IPS-11a (cell line): Measurements from ENCODE around the gene YY2.
A peak's percentile ranks its signal among the peaks of the same experiment; 100 is the strongest.
"Not testable (repeated sequence)": the region's sequence is repeated elsewhere in the genome, so short reads cannot be mapped to it uniquely, and the experiment has no call there.

Source experiments
- H3K4me3 ChIP-seq: one replicate; pipeline ENCODE4 v1.5.1; 2013; ENCODE audit warnings: low read depth, low read length, control low read depth

The YY2 gene

GRCh38 chrX:21855937-21856415, at the start of gene YY2:
YY2 (plus strand) TSS chrX:21855987; CDS start chrX:21856485, 498 bp downstream.
- no peak within 1 kb of the TSS for H3K4me3 ChIP-seq

GRCh38 chrX:21806691-21807090, 49.1 kb upstream of the YY2 start:
- H3K4me3 ChIP-seq, result no peak overlapping the region

DNA sequence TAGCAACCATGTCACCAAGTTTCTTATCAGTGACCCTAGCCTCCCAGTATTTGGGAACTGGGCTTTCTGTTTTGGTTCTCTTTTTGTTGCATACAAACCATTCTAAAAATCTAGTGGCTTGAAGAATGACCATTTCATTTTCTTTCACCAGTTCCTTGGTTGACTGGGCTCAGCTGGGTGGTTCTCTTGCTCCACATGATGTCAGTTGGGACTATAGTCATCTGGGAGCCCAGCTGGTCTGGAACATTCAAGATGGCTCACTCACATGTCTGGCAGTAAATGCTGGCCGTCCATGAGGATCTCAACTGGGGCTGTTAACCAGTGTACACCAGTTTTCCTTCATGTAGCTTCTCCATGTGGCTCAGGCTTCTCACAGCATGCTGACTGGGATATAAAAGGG, 44.0 kb upstream of the YY2 start:
- H3K4me3 ChIP-seq, result no peak overlapping the region

DNA sequence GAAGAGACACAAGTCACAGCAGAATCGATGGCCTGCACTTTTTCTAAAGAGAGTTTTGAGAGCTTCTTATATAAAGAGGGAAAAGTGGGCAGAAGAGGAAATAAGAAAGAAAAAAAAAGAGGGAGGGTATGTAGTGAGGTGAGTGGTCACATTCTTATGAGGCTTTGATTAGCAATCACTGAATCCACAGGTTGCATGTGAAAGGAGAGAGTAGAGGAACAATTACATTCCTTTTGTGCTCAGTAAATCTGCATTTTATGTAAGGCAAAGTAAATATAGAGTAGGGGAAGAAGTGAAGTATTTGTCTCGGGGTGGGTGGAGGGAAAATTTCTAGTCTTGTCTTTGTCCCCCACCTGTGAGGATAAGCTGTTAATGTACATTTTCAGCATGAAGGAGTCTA, 43.2 kb upstream of the YY2 start:
- H3K4me3 ChIP-seq, result no peak overlapping the region

GRCh38 chrX:21813612-21814368, 42.0 kb upstream of the YY2 start:
- H3K4me3 ChIP-seq, result no peak overlapping the region

GRCh38 chrX:21816136-21816535, 39.7 kb upstream of the YY2 start:
- H3K4me3 ChIP-seq, result no peak overlapping the region

DNA sequence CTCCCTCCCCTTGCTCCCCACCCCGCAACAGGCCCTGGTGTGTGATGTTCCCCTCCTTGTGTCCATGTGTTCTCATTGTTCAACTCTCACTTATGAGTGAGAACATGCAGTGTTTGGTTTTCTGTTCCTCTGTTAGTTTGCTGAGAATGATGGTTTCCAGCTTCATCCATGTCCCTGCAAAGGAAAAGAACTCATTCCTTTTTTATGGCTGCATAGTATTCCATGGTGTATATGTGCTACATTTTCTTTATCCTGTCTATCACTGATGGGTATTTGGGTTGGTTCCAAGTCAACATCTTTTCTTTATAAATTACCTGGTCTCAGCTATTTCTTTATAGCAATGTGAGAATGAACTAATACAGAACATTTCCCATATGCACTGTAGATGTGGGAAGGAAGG, 35.6 kb upstream of the YY2 start:
- not testable (repeated sequence) for H3K4me3 ChIP-seq

GRCh38 chrX:21821875-21822274, 33.9 kb upstream of the YY2 start:
- no peak overlapping the region for H3K4me3 ChIP-seq

- no peak overlapping the region for H3K4me3 ChIP-seq
Observed at GRCh38 chrX:21831496-21831895, 24.3 kb upstream of the YY2 start.

GRCh38 chrX:21837056-21837455, 18.7 kb upstream of the YY2 start:
- no peak overlapping the region for H3K4me3 ChIP-seq

DNA sequence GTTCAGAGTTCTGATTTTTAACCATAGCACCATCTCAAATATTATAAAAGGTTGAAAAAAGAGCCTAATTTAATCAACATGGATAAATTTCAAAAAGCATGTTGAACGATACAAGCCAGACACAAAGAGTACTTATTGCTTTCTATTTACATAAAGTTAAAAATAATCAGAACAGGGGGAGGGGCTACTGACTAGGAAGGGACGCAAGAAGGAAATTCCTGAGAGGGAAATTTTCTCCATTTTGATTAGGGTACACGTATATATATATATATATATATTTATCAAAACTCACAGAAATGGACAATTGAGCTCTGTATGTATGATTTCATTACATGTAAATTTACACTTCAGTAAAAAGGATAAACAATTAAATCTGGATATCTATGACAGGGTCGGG, 16.9 kb upstream of the YY2 start:
- peak overlapping the region; percentile 80 for H3K4me3 ChIP-seq

DNA sequence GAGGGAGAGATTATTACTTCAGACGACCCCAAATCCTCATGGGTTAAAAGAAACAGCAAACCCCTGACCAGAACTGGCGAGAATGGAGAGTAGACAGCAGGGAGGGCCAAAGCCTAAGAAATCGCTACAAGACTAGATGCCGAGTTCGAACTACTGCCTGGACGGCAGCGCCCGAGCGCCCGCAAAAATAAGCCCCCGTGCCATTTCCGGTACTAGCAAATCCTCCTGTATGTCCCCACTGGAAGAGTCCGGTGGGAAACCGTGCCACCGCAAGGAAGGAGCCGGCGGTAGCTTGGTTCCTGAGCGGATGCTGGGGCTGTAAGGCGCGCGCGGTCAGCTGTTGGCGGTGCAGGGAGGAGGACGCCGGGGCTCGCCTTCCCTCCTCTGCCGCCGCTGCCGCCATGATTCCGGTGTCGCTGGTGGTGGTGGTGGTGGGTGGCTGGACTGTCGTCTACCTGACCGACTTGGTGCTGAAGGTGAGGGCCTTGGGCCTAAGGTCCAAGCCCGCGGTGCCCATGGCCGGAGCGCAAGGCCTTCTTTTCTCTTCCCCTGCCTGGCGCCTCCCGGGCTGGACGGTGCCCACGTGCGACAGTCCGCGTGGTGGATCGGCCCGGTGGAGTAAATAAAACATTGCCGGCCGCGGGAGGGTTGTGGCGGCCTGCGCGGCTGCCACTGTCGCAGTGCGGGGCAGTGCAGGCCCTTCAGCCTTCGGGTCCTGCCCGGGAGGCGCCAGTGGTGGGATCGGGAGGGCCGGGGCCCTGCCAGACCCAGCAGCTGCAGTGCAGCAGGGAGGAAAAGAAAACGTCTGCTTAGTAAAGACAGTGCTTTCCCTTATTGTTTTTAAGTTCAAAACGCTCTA, 16.2 kb upstream of the YY2 start, which contains the start of gene MBTPS2:
Gene MBTPS2, plus strand, starts transcription at position 284 of the 859 bp plus-strand sequence. Its CDS starts 118 bp downstream, at position 402.
- peak within 1 kb of the TSS; percentile 80 for H3K4me3 ChIP-seq

DNA sequence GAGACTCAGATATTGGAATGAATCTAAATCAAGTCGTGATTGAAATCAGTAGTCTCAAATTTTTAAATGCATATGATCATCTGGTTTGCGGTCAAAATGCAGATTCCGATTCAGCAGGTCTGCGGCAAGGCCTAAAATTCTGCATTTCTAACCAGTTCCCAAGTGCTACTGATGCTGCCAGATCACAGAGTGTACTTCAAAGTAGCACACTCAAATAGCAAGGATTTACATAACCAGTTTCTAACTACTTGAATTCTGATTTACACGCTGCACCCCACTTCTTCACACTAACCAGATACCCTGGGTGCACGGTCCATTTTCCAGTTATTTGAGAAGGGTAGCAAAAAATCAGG, 15.6 kb upstream of the YY2 start:
- H3K4me3 ChIP-seq, result peak overlapping the region; percentile 80

- no peak overlapping the region for H3K4me3 ChIP-seq
Observed at GRCh38 chrX:21843179-21843578, 12.6 kb upstream of the YY2 start.

DNA sequence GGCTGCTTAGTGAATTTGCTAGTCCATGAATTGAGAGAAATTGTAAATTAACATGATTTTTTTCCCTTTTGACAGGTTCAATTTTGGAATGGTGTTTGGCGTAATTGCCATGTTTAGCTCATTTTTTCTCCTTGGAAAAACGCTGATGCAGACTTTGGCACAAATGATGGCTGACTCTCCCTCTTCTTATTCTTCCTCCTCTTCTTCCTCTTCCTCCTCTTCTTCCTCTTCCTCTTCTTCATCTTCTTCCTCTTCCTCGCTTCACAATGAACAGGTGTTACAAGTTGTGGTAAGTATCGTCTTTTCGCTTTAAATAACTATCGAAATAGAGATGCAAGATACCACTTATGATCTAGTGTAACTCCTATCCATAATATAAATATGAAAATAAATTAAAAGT, 10.7 kb upstream of the YY2 start:
- no peak overlapping the region for H3K4me3 ChIP-seq

DNA sequence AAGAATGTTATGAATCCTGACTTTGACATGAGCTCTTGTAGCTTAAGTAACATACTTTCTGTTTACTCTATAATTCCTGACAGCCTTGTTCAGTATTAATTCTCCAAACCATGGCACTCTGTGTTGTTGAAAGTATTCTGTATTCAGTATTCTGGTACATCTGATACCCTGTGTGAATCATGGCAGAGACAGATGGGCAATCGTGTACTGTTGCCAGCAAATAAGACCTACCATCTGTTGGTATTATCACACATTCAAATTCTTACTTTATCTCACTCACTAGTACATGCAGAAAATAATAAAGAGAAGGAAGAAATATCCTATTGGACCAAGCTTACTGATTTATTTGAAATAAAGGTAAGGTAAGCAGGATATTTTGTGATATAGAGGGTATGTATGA, 8.4 kb upstream of the YY2 start:
- H3K4me3 ChIP-seq, result no peak overlapping the region

- no peak overlapping the region for H3K4me3 ChIP-seq
Observed at GRCh38 chrX:21853578-21853977, 2.2 kb upstream of the YY2 start.

GRCh38 chrX:21856504-21856903, 717 bp downstream of the YY2 start:
- no peak overlapping the region for H3K4me3 ChIP-seq

DNA sequence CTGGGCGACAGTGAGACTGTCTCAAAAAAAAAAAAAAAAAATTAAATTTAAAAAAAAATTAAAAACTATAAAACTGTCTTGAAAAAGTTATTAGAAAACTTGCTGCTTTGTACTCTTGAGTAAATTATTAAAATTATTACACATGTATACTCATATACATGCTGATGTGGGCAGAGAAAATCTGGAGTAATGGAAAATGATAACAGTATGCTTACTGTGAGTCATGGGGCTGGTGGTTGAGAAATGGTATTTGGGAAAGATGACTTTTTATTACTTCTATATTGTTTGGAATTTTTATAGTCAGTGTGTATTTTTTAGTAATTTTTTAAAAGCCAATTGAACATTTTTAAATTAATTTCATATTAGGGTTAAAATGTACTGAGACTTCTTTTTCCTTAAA, 7.5 kb downstream of the YY2 start:
- no peak overlapping the region for H3K4me3 ChIP-seq

GRCh38 chrX:21865436-21865835, 9.6 kb downstream of the YY2 start:
- H3K4me3 ChIP-seq, result no peak overlapping the region

DNA sequence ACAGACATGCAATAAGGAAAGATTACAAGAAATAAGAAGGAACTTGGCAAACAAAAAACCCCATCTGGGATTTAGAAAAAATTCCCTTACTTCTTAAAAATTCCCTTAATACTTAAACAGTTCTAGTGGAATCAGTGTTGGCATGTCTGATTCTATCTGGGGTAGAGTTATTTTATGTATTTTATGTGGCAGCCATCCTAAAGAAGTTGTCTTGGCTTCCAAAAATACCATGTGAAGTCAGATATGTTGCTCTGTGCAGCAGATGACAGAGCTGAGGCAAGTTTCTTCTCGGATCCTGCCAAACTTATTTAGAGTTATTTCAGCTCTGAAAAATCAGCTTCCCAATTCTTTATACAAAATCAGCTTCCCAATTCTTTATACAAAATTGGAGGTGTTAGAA, 14.7 kb downstream of the YY2 start:
- no peak overlapping the region for H3K4me3 ChIP-seq
